K562 (cell line): Measurements from ENCODE around the gene ZNF32. TPM values are rescaled to one million over a fixed set of nuclear protein-coding genes. Genes with fewer than 3 reads are reported as not detected.

Experiments
- ARID2 ChIP-seq: fragments of 450-650 bp; IDR thresholded peaks from 2 replicates; pipeline ENCODE4 v1.6.1; 2017; ENCODE audit warnings: antibody characterized with exemption, mild to moderate bottlenecking
- FOSL1 ChIP-seq: fragments of 200-800 bp; sonication (Bioruptor generic); conservative IDR thresholded peaks from 2 replicates; pipeline ENCODE4 v1.6.1; 2016; ENCODE audit warnings: missing genetic modification characterization, missing compliant biosample characterization
- GATA2 ChIP-seq: sonication (generic); formaldehyde crosslinking; IDR thresholded peaks from 2 replicates; pipeline ENCODE4 v1.4.0; 2020; ENCODE audit warnings: mild to moderate bottlenecking, missing genetic modification reagents
- HMG20A ChIP-seq: fragments of 450-650 bp; formaldehyde crosslinking; conservative IDR thresholded peaks from 2 replicates; pipeline ENCODE4 v1.4.0; 2020; ENCODE audit warnings: mild to moderate bottlenecking, mixed read lengths
- ZNF197 ChIP-seq: fragments of 200-800 bp; sonication (Bioruptor generic); IDR thresholded peaks from 2 replicates; pipeline ENCODE4 v1.6.1; 2016; ENCODE audit warnings: low read depth, missing genetic modification characterization, missing compliant biosample characterization
- polyA plus RNA-seq, 8 experiments: library from polyadenylated mRNA; depleted of rRNA in 4 of 8; stranded (reverse) in 5 of 8; unstranded in 3 of 8; fragments of >200 nt; fragmentation: Nextera tagmentation in 2 of 8; fragmentation: Illumina TruSeq in 1 of 8; extraction: Ambion mirVana in 2 of 8; extraction: Trizol in 1 of 8; gene quantifications; 2 replicates each; pipeline versions ENCODE4 v1.2.1 to v1.2.3, GENCODE V29; 2011 to 2014; ENCODE audit warnings: inconsistent platforms in 1 of 8, missing spikeins in 1 of 8
- total RNA-seq, 7 experiments: library from RNA; depleted of rRNA in 6 of 7; stranded (reverse); fragments of >200 nt in 6 of 7; fragmentation: Illumina TruSeq in 2 of 7; extraction: Trizol in 2 of 7; gene quantifications; 2 replicates each; pipeline versions ENCODE4 v1.2.1 to v1.2.3, GENCODE V29; 2011 to 2021; ENCODE audit warnings: low replicate concordance in 1 of 7
- TF ChIP-seq, protein P1 (sequence below), 2 experiments: fragments of 450-650 bp; formaldehyde crosslinking in 1 of 2; IDR thresholded peaks; 2 replicates each; pipeline versions ENCODE4 v1.4.0 to v1.6.1; 2014 to 2020; ENCODE audit warnings: mild to moderate bottlenecking in 2 of 2, borderline replicate concordance in 1 of 2, low read depth in 1 of 2
- TF ChIP-seq, protein P2 (sequence below): fragments of 250-450 bp; sonication (Bioruptor Pico); IDR thresholded peaks from 2 replicates; pipeline ENCODE4 v1.5.0; 2022; ENCODE audit warnings: mild to moderate bottlenecking
- TF ChIP-seq, protein P3 (sequence below), 3 experiments: IDR thresholded peaks in 2 of 3; conservative IDR thresholded peaks in 1 of 3; 2 replicates each; pipeline ENCODE4 v1.5.1; 2011 to 2012; ENCODE audit warnings: low read length in 3 of 3, mild to moderate bottlenecking in 3 of 3, control low read depth in 2 of 3, improper control_type of control experiment in 1 of 3, inconsistent platforms in 1 of 3, low read depth in 1 of 3, mixed read lengths in 1 of 3, moderate library complexity in 1 of 3; ENCODE audit not compliant: insufficient read depth in 2 of 3
- TF ChIP-seq, protein P4 (sequence below), 2 experiments: fragments of 450-650 bp; IDR thresholded peaks; 2 replicates each; pipeline ENCODE4 v1.6.1; 2016

The ZNF32 gene
- total and polyA plus RNA-seq, 9 of the 15 experiments (the other 6 are each of a cell fraction or from before 2014, with no cell fraction given) = 17.3 to 57.0 (median 26.3) TPM

DNA sequence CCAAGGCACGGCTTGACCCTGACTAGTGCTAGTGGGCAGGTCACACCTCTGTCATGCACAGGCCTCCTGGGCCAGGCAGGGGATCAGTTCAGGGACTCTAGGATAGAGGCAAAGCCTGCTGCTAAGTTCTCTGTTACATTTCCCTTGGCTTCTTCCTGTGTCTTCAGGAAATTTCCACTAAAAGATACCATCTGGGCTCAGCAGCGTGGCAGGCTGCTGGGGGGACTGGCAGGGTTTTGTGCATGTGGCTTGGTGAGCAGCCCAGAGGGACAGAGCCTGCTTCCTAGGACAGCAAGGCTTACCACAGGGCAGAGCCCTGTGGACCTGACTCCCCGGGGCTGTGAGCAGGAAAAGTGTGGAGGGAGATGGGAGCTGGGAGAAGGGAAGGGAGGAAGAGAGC is 20.7 kb upstream of the ZNF32 start (continued):
- TF ChIP-seq, protein P1, sequence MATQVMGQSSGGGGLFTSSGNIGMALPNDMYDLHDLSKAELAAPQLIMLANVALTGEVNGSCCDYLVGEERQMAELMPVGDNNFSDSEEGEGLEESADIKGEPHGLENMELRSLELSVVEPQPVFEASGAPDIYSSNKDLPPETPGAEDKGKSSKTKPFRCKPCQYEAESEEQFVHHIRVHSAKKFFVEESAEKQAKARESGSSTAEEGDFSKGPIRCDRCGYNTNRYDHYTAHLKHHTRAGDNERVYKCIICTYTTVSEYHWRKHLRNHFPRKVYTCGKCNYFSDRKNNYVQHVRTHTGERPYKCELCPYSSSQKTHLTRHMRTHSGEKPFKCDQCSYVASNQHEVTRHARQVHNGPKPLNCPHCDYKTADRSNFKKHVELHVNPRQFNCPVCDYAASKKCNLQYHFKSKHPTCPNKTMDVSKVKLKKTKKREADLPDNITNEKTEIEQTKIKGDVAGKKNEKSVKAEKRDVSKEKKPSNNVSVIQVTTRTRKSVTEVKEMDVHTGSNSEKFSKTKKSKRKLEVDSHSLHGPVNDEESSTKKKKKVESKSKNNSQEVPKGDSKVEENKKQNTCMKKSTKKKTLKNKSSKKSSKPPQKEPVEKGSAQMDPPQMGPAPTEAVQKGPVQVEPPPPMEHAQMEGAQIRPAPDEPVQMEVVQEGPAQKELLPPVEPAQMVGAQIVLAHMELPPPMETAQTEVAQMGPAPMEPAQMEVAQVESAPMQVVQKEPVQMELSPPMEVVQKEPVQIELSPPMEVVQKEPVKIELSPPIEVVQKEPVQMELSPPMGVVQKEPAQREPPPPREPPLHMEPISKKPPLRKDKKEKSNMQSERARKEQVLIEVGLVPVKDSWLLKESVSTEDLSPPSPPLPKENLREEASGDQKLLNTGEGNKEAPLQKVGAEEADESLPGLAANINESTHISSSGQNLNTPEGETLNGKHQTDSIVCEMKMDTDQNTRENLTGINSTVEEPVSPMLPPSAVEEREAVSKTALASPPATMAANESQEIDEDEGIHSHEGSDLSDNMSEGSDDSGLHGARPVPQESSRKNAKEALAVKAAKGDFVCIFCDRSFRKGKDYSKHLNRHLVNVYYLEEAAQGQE (IDR thresholded peaks at IDR 0.05; ENCODE audit: borderline replicate concordance) = no peak
- TF ChIP-seq, protein P1 (CRISPR knock-in tag; IDR thresholded peaks at IDR 0.05; ENCODE audit: low read depth) = no peak
- TF ChIP-seq GATA2 (CRISPR knock-in tag) (no peak), ZNF197 (no peak), FOSL1 (tag) (no peak), HMG20A (CRISPR knock-in tag) (no peak), ARID2 (no peak)
- TF ChIP-seq, protein P2, sequence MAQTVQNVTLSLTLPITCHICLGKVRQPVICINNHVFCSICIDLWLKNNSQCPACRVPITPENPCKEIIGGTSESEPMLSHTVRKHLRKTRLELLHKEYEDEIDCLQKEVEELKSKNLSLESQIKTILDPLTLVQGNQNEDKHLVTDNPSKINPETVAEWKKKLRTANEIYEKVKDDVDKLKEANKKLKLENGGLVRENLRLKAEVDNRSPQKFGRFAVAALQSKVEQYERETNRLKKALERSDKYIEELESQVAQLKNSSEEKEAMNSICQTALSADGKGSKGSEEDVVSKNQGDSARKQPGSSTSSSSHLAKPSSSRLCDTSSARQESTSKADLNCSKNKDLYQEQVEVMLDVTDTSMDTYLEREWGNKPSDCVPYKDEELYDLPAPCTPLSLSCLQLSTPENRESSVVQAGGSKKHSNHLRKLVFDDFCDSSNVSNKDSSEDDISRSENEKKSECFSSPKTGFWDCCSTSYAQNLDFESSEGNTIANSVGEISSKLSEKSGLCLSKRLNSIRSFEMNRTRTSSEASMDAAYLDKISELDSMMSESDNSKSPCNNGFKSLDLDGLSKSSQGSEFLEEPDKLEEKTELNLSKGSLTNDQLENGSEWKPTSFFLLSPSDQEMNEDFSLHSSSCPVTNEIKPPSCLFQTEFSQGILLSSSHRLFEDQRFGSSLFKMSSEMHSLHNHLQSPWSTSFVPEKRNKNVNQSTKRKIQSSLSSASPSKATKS (CRISPR knock-in tag) = no peak
- TF ChIP-seq, protein P3, sequence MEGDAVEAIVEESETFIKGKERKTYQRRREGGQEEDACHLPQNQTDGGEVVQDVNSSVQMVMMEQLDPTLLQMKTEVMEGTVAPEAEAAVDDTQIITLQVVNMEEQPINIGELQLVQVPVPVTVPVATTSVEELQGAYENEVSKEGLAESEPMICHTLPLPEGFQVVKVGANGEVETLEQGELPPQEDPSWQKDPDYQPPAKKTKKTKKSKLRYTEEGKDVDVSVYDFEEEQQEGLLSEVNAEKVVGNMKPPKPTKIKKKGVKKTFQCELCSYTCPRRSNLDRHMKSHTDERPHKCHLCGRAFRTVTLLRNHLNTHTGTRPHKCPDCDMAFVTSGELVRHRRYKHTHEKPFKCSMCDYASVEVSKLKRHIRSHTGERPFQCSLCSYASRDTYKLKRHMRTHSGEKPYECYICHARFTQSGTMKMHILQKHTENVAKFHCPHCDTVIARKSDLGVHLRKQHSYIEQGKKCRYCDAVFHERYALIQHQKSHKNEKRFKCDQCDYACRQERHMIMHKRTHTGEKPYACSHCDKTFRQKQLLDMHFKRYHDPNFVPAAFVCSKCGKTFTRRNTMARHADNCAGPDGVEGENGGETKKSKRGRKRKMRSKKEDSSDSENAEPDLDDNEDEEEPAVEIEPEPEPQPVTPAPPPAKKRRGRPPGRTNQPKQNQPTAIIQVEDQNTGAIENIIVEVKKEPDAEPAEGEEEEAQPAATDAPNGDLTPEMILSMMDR (IDR thresholded peaks at IDR 0.05 in 2 of 3, conservative IDR thresholded peaks at IDR 0.05 in 1 of 3; ENCODE audit: insufficient read depth in 2 of 3, low read depth in 1 of 3, low read length in 3 of 3) = no peak
- TF ChIP-seq, protein P4, sequence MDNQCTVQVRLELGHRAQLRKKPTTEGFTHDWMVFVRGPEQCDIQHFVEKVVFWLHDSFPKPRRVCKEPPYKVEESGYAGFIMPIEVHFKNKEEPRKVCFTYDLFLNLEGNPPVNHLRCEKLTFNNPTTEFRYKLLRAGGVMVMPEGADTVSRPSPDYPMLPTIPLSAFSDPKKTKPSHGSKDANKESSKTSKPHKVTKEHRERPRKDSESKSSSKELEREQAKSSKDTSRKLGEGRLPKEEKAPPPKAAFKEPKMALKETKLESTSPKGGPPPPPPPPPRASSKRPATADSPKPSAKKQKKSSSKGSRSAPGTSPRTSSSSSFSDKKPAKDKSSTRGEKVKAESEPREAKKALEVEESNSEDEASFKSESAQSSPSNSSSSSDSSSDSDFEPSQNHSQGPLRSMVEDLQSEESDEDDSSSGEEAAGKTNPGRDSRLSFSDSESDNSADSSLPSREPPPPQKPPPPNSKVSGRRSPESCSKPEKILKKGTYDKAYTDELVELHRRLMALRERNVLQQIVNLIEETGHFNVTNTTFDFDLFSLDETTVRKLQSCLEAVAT (IDR thresholded peaks at IDR 0.05) = no peak
